ENCODE results near the gene NDUFAF4.

DNA sequence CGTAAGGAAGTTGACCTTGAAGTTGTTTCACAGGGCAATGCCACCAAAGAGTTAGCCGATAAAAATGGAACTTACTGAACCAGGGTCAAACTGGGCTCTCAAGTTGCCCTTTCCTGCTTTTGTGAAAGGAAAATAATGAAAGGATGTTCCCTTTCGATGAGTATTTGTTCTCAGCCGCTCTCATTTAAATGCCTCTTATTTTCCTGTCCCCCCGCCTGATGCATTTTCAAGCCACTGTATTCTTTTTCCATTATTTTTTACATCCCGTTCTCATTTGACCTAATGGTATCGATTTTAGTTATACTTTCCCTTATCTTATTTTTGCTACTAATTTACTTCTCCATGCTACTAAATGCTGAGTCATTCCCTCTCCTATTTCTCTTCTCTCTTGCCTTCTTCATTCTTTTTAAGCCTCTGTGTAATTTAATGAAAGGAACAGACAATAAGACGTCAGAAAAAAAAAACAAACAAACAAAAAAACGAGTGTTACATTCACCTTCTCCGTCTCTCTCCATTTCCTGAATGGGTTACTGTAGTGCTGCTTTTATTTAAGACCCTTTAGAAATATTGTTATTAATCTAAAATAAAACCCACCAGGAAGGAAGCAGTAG is 655 bp upstream of the NDUFAF4 start:
- TF ChIP-seq, protein P1, sequence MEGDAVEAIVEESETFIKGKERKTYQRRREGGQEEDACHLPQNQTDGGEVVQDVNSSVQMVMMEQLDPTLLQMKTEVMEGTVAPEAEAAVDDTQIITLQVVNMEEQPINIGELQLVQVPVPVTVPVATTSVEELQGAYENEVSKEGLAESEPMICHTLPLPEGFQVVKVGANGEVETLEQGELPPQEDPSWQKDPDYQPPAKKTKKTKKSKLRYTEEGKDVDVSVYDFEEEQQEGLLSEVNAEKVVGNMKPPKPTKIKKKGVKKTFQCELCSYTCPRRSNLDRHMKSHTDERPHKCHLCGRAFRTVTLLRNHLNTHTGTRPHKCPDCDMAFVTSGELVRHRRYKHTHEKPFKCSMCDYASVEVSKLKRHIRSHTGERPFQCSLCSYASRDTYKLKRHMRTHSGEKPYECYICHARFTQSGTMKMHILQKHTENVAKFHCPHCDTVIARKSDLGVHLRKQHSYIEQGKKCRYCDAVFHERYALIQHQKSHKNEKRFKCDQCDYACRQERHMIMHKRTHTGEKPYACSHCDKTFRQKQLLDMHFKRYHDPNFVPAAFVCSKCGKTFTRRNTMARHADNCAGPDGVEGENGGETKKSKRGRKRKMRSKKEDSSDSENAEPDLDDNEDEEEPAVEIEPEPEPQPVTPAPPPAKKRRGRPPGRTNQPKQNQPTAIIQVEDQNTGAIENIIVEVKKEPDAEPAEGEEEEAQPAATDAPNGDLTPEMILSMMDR (IDR thresholded peaks at IDR 0.05; ENCODE audit: low read depth, low read length): no peak
- TF ChIP-seq EZH2phosphoT487 (IDR thresholded peaks at IDR 0.05; ENCODE audit: low read depth): no peak
